Measurements from ENCODE around the gene ERICH6B. TPM values are rescaled to one million over a fixed set of nuclear protein-coding genes. Genes with fewer than 3 reads are reported as not detected.

The ERICH6B gene
- total and polyA plus RNA-seq, 12 donors, result not detected

GRCh38 chr13:45546410-45546765 lies 69.2 kb downstream of the ERICH6B start:
- TF ChIP-seq CTCF (IDR thresholded peaks at IDR 0.05), result no peak
- intact Hi-C loops (cut with DNase I), result no loop called here
- Histone ChIP-seq H3K4me3 (no peak overlapping the region), H3K9me3 (no peaks in the 10 kb centered on the region), H3K27ac (no peak overlapping the region), H3K36me3 (no peaks in the 10 kb centered on the region), H3K27me3 (peaks cover 0 to 21% (median 11%) of the 10 kb centered on the region in 7 donors), H3K4me1 (no peaks in the 10 kb centered on the region)
- 80 to 84% methylated on average over 8 of the region's 8 CpGs for WGBS, 2 donors
- ATAC-seq, result no peak
- DNase-seq, result no peak

GRCh38 chr13:45545686-45546409 lies 69.7 kb downstream of the ERICH6B start:
- Histone ChIP-seq H3K4me3 (no peak overlapping the region), H3K27ac (no peak overlapping the region), H3K4me1 (no peaks in the 10 kb centered on the region), H3K9me3 (no peaks in the 10 kb centered on the region), H3K36me3 (no peaks in the 10 kb centered on the region), H3K27me3 (peaks cover 0 to 21% (median 11%) of the 10 kb centered on the region in 7 donors)
- ATAC-seq, result peak in 1 of 8 donors; percentile 18
- no peak for DNase-seq
- intact Hi-C loops (cut with DNase I), result no loop called here
- WGBS, 2 donors, result 69 to 70% methylated on average over 6 of the region's 6 CpGs
- no peak for TF ChIP-seq CTCF (IDR thresholded peaks at IDR 0.05)

GRCh38 chr13:45544520-45544919 lies 71.0 kb downstream of the ERICH6B start:
- Histone ChIP-seq H3K4me3 (no peak overlapping the region), H3K4me1 (no peaks in the 10 kb centered on the region), H3K27ac (no peak overlapping the region), H3K9me3 (no peaks in the 10 kb centered on the region), H3K36me3 (no peaks in the 10 kb centered on the region), H3K27me3 (peaks cover 0 to 18% (median 10%) of the 10 kb centered on the region in 7 donors)
- DNase-seq (no peak), ATAC-seq (no peak)
- no peak for TF ChIP-seq CTCF (IDR thresholded peaks at IDR 0.05)
- intact Hi-C loops (cut with DNase I), result no loop called here
- WGBS, 2 donors, result 89 to 90% methylated on average over 2 of the region's 2 CpGs

- H3K27ac ChIP-seq, result no peak overlapping the region
- H3K4me3 ChIP-seq, result no peak overlapping the region
- no peak for DNase-seq
- 77 to 82% methylated on average over 5 of the region's 5 CpGs for WGBS, 2 donors
- no peak for ATAC-seq
- intact Hi-C loops (cut with DNase I), result no loop called here
- no peaks in the 10 kb centered on the region for H3K9me3 ChIP-seq
- H3K27me3 ChIP-seq, result peaks cover 0 to 4% (median 0%) of the 10 kb centered on the region in 7 donors
- no peaks in the 10 kb centered on the region for H3K4me1 ChIP-seq
- TF ChIP-seq CTCF (IDR thresholded peaks at IDR 0.05), result no peak
- peaks cover 0 to 2% (median 0%) of the 10 kb centered on the region in 9 donors for H3K36me3 ChIP-seq
Observed at GRCh38 chr13:45542878-45543277, 72.7 kb downstream of the ERICH6B start.

Measured in heart right ventricle (tissue), 16 donors.